Esophagus muscularis mucosa (tissue), 4 donors: Measurements from ENCODE around the gene MPST. TPM values are rescaled to one million over a fixed set of nuclear protein-coding genes. Genes with fewer than 3 reads are reported as not detected.

ENCODE experiments used
- DNase-seq: peaks from one replicate; pipeline ENCODE4 v3.0.0-alpha.2; 2017; ENCODE audit errors: extremely low spot score
- H3K27ac ChIP-seq, 4 donors: fragments of 200-600 bp; sonication (generic); replicated peaks in 1 of 4; 1 replicate in 3 of 4; 2 replicates in 1 of 4; pipeline ENCODE4 v1.5.1; 2016 to 2019; ENCODE audit warnings: mild to moderate bottlenecking in 1 of 4
- H3K27me3 ChIP-seq, 4 donors: fragments of 200-600 bp; sonication (generic); one replicate each; pipeline versions ENCODE4 v1.5.1 to v1.6.0; 2016 to 2019
- H3K36me3 ChIP-seq, 4 donors: fragments of 200-600 bp; sonication (generic); one replicate each; pipeline ENCODE4 v1.5.1; 2016 to 2019
- H3K4me1 ChIP-seq, 4 donors: fragments of 200-600 bp; sonication (generic); one replicate each; pipeline ENCODE4 v1.5.1; 2016 to 2019
- H3K4me3 ChIP-seq, 4 donors: fragments of 200-600 bp; sonication (generic); 1 replicate in 2 of 4; 2 replicates in 2 of 4; pipeline ENCODE4 v1.5.1; 2016 to 2019; ENCODE audit warnings: mild to moderate bottlenecking in 4 of 4, moderate library complexity in 1 of 4
- H3K9me3 ChIP-seq, 4 donors: fragments of 200-600 bp; sonication (generic); 1 replicate in 3 of 4; 2 replicates in 1 of 4; pipeline ENCODE4 v1.5.1; 2016 to 2019
- EP300 ChIP-seq: sonication (generic); formaldehyde crosslinking; IDR thresholded peaks from one replicate; pipeline ENCODE4 v1.6.1; 2017; ENCODE audit warnings: antibody characterized with exemption
- POLR2A ChIP-seq: fragments of 450-650 bp; IDR thresholded peaks from one replicate; pipeline ENCODE4 v1.6.1; 2017; ENCODE audit warnings: antibody characterized with exemption, moderate library complexity, mild to moderate bottlenecking, low read depth
- POLR2AphosphoS5 ChIP-seq, 2 donors: sonication (generic); formaldehyde crosslinking; IDR thresholded peaks; one replicate each; pipeline ENCODE4 v1.6.1; 2017; ENCODE audit warnings: antibody characterized with exemption in 2 of 2
- WGBS: methylation state at CpG from one replicate; pipeline ENCODE4 v1.1.5; 2018; 5-methylcytosine and 5-hydroxymethylcytosine counted together
- intact Hi-C: fragments of 100-400 bp; cut with DNase I; formaldehyde crosslinking; loops from one replicate; pipeline ENCODE4 v1.15.1; 2023
- total RNA-seq, 4 donors: library from RNA; depleted of rRNA; stranded (reverse); fragments of >200 nt; gene quantifications; one replicate each; pipeline versions ENCODE4 v1.1.0 to v1.2.1, GENCODE V29; 2016
- TF ChIP-seq, protein P1 (sequence below), 3 experiments: fragments of 200-600 bp in 2 of 3; fragments of 450-650 bp in 1 of 3; sonication (generic) in 2 of 3; IDR thresholded peaks; one replicate each; pipeline ENCODE4 v1.5.1; 2017 to 2019; ENCODE audit warnings: antibody characterized with exemption in 3 of 3, mild to moderate bottlenecking in 2 of 3, moderate library complexity in 1 of 3

MPST gene
- total RNA-seq, 4 donors from 2014 or later = 124 to 205 (median 169) TPM

DNA sequence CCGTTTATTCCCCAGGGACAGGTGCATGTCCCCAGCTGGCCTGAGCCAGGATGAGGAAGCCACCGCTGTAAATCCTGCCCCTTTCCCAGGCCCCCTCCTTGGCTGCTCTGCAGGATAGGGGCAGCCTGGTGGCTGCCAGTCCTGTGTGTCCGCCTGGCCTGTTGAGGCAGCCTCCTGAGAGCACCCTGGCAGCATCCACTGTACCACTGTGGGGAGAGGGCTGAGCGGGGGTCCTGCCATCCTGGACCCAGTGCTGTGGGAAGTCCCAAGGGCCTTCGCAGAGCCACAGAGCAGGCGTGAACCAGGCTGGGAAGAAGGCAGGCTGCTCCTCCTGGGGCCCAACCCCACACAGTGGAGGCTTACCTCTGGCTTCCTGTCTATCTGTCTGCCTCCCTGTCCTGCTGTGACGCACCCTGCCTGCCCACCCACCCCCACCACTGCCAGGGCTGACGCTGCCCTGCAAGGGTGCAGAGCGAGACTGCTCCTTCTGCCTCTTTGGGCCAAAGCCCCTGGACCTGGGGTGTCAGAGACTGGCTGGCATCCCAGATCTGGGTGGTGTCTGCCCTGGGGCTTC is 40.4 kb downstream of the MPST start:
- intact Hi-C loops = no loop called here

DNA sequence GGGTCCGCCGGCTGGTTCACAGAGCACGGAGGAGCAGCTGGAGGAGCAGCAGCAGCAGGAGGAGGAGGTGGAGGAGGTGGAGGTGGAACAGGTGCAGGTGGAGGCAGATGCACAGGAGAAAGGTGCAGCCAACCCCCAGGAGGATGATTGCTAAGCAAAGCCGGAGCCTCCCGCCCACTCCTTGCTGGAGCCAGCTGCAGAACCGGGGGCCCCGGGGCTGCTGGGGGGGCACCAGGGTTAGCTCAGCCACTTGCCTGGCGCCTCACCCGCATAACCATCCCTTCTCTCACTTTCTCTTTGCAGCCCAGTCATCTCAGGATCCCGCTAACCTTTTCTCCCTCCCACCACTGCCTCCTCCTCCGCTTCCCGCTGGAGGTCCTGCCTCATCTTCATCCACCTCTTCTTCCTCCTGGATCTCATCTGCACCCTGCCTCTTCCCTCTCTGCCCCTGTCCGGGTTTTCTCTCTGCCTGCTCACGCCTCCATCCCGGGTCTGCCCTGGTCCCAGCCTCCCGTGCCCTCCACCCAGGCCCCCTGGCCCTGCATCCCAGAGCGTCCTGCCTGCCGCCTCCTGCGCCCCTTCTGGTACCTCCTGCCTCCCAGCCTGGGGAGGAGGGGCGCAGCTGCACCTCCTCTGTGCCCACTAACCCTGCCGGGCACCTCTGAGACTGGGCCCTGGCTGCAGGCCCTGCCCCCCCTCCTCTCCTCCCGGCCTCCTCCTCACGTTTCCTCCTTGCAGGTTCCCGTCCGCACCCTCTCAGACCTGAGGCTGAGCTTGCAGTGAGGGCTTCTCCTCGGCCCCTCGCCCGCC is 41.5 kb downstream of the MPST start:
- no peak for DNase-seq
- 87% methylated on average over 25 of the region's 28 CpGs for WGBS
- no peaks in the 10 kb centered on the region for H3K9me3 ChIP-seq
- peaks cover 22 to 64% (median 57%) of the 10 kb centered on the region in 4 donors for H3K36me3 ChIP-seq
- H3K4me1 ChIP-seq = no peaks in the 10 kb centered on the region
- no peak overlapping the region for H3K4me3 ChIP-seq
- intact Hi-C loops = no loop called here
- no peak for TF ChIP-seq POLR2AphosphoS5 (IDR thresholded peaks at IDR 0.05)
- no peak for TF ChIP-seq POLR2A
- TF ChIP-seq, protein P1, sequence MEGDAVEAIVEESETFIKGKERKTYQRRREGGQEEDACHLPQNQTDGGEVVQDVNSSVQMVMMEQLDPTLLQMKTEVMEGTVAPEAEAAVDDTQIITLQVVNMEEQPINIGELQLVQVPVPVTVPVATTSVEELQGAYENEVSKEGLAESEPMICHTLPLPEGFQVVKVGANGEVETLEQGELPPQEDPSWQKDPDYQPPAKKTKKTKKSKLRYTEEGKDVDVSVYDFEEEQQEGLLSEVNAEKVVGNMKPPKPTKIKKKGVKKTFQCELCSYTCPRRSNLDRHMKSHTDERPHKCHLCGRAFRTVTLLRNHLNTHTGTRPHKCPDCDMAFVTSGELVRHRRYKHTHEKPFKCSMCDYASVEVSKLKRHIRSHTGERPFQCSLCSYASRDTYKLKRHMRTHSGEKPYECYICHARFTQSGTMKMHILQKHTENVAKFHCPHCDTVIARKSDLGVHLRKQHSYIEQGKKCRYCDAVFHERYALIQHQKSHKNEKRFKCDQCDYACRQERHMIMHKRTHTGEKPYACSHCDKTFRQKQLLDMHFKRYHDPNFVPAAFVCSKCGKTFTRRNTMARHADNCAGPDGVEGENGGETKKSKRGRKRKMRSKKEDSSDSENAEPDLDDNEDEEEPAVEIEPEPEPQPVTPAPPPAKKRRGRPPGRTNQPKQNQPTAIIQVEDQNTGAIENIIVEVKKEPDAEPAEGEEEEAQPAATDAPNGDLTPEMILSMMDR (IDR thresholded peaks at IDR 0.05) = no peak
- TF ChIP-seq EP300 = no peak
- no peak overlapping the region for H3K27ac ChIP-seq
- peaks cover 0 to 6% (median 0%) of the 10 kb centered on the region in 4 donors for H3K27me3 ChIP-seq

More for the DNA sequence above, 40.4 kb downstream of the MPST start:
- TF ChIP-seq POLR2AphosphoS5 (IDR thresholded peaks at IDR 0.05) = no peak
- TF ChIP-seq, protein P1 (IDR thresholded peaks at IDR 0.05) = no peak
- TF ChIP-seq POLR2A = no peak
- TF ChIP-seq EP300 = no peak
- peaks cover 22 to 73% (median 65%) of the 10 kb centered on the region in 4 donors for H3K36me3 ChIP-seq
- WGBS = no CpG with 5 or more reads among the region's 9 CpGs
- no peaks in the 10 kb centered on the region for H3K9me3 ChIP-seq
- DNase-seq = no peak
- H3K27ac ChIP-seq = no peak overlapping the region
- no peaks in the 10 kb centered on the region for H3K4me1 ChIP-seq
- no peaks in the 10 kb centered on the region for H3K27me3 ChIP-seq
- no peak overlapping the region for H3K4me3 ChIP-seq

DNA sequence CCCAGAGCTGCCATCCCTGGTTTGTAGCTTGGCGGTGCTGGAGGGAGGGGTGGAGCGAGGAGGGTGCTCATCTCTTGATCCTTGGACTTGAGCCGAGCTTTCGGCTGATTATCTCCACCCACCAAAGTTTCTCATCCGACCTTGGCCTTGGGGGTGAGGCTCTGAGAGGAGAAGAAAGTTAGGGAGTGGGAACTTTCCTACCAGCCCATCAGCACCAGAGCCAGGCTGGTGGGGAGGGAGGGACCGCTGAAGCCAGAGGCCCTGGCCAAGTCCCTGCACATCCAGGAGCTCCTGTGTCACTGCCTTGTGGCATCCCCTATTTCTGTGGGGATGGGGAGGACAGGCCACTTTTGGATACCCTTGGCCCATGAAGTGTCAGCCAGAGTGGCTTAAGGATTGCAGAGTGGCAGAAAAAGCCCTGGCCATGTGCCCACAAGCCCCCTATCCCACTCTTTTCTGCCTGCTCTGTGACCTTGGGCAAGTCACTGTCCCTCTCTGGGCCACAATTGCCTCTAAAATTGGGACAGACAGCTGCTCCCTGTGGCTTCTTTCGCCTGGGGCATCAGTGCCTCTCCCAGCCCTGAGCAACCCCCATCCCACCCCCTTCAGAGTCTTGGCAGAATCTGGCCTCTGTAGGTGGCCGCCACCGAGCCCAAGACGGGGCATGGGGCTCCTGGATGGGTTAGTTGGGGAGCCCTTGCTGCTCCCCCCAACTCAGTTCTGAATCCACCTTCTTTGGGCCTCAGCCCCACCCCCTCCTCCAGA is 42.3 kb downstream of the MPST start:
- H3K36me3 ChIP-seq = peaks cover 17 to 56% (median 49%) of the 10 kb centered on the region in 4 donors
- intact Hi-C loops = no loop called here
- no peaks in the 10 kb centered on the region for H3K9me3 ChIP-seq
- WGBS = 86% methylated on average over 10 of the region's 10 CpGs
- H3K27me3 ChIP-seq = peaks cover 0 to 14% (median 0%) of the 10 kb centered on the region in 4 donors
- no peak overlapping the region for H3K4me3 ChIP-seq
- no peaks in the 10 kb centered on the region for H3K4me1 ChIP-seq
- H3K27ac ChIP-seq = no peak overlapping the region
- no peak for DNase-seq
- TF ChIP-seq, protein P1 (IDR thresholded peaks at IDR 0.05) = no peak
- no peak for TF ChIP-seq POLR2AphosphoS5 (IDR thresholded peaks at IDR 0.05)
- no peak for TF ChIP-seq EP300
- TF ChIP-seq POLR2A = no peak

DNA sequence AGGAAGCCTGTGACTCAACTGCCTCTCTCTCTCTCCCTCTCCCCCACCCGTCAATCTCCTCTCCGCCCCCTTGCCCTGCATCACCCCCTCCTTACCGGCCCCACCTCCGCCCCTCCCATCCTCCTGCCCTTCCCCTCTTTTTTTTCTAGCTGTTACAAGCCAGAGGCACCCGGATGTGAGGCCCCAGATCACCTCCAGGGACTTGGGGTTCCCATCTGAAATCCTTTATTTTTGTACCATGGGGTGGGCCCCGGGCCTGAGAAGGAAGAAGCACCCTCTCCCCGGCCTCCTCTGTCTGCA is 42.8 kb downstream of the MPST start:
- DNase-seq = no peak
- H3K27ac ChIP-seq = no peak overlapping the region
- intact Hi-C loops = no loop called here
- H3K4me1 ChIP-seq = no peaks in the 10 kb centered on the region
- 62% methylated on average over 7 of the region's 7 CpGs for WGBS
- H3K36me3 ChIP-seq = peaks cover 12 to 51% (median 44%) of the 10 kb centered on the region in 4 donors
- no peak overlapping the region for H3K4me3 ChIP-seq
- TF ChIP-seq POLR2AphosphoS5 (IDR thresholded peaks at IDR 0.05) (no peak), EP300 (no peak), POLR2A (no peak)
- TF ChIP-seq, protein P1 (IDR thresholded peaks at IDR 0.05) = no peak
- no peaks in the 10 kb centered on the region for H3K9me3 ChIP-seq
- H3K27me3 ChIP-seq = peaks cover 0 to 19% (median 0%) of the 10 kb centered on the region in 4 donors
